ENCODE data around the gene PIR.

Gene PIR

DNA sequence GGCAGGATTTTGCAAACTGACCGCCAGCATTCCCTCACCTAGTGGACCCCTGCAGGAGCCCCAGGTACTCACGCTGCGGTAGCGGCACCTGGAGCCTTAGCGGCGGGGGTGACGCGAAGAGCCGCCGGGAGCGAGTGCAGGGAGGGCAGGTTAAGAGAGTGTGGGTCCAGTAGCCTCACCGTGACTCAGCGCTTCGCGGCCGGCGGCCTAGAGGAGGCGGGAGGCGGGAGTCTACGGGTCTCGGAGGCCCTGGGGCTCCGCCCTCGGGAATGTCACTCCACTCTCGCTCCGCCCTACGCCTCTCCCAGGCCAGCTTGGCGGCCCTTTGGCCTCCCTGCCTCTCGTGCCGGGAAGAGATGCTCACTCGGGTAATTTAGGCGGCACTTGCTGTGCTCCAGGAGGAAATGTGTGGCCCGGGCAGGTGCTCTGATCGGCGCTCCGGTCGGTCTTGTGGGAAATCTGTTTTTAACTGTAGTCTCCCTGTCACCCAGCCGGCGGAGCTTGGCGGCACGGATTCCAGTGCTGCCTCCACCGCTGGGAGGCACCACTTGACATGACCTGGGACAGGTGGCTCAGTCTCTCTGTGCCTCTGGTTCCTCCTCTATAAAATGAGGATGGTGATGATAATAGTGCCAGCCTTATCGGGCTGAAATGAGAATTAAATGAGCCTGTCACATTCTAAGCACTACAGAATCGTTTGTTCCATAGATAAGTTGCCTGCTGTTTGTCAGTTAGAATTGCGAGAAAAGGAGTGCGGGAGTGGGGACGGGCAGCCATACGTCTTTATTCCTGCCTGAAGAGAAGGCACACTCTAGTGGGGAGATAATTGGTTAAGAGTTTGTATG, at the start of gene PIR:
Gene PIR, minus strand, starts transcription at position 216 of the 845 bp plus-strand sequence. CDS start 2,076 bp downstream, outside the sequence.
- H3K4me1 ChIP-seq (ENCODE audit: insufficient read depth, low read length), result peaks cover 10% of the 10 kb centered on the region; the same call in 1 of the 2 replicates
- H3K9me3 ChIP-seq (ENCODE audit: control insufficient read depth, insufficient read depth, low read length), result no peaks in the 10 kb centered on the region
- peak within 1 kb of the TSS; percentile 74 for H3K9ac ChIP-seq (ENCODE audit: low read depth, low read length)
- H3K36me3 ChIP-seq (ENCODE audit: insufficient read depth, low read length), result no peaks in the 10 kb centered on the region

- Histone ChIP-seq H3K9ac (ENCODE audit: low read depth, low read length) (no peak overlapping the region), H3K36me3 (ENCODE audit: insufficient read depth, low read length) (no peaks in the 10 kb centered on the region), H3K9me3 (ENCODE audit: control insufficient read depth, insufficient read depth, low read length) (no peaks in the 10 kb centered on the region), H3K4me1 (ENCODE audit: insufficient read depth, low read length) (no peaks in the 10 kb centered on the region)
Observed at GRCh38 chrX:15530318-15530717, 37.2 kb upstream of the PIR start.

- H3K9ac ChIP-seq (ENCODE audit: low read depth, low read length), result no peak overlapping the region
Observed at GRCh38 chrX:15529165-15529564, 36.0 kb upstream of the PIR start.

GRCh38 chrX:15525664-15526416, 32.7 kb upstream of the PIR start:
- Histone ChIP-seq H3K9me3 (ENCODE audit: control insufficient read depth, insufficient read depth, low read length) (no peaks in the 10 kb centered on the region), H3K4me1 (ENCODE audit: insufficient read depth, low read length) (no peaks in the 10 kb centered on the region), H3K9ac (ENCODE audit: low read depth, low read length) (no peak overlapping the region), H3K36me3 (ENCODE audit: insufficient read depth, low read length) (no peaks in the 10 kb centered on the region)

More at GRCh38 chrX:15529165-15529564, 36.0 kb upstream of the PIR start:
- Histone ChIP-seq H3K36me3 (ENCODE audit: insufficient read depth, low read length) (no peaks in the 10 kb centered on the region), H3K4me1 (ENCODE audit: insufficient read depth, low read length) (no peaks in the 10 kb centered on the region), H3K9me3 (ENCODE audit: control insufficient read depth, insufficient read depth, low read length) (no peaks in the 10 kb centered on the region)

DNA sequence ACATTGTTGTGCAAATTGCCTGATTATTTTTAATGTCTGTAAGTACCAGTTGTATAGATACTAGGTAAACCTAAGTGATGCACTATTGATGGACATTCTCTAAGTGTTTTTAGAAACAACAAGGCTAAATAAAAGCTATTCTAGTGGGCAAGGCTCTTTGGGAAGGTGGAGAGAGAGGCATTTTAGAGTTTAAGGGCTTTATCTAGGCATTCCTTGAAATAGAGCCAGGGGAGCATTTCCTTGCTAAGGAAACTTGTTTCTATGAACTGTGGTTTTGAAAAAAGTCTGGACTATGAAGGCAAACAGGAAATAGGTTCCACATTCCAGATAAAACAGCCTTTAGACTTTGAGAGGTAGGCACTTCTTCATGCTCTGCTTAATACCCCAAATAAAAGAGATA, 31.3 kb upstream of the PIR start:
- H3K4me1 ChIP-seq (ENCODE audit: insufficient read depth, low read length), result no peaks in the 10 kb centered on the region
- no peak overlapping the region for H3K9ac ChIP-seq (ENCODE audit: low read depth, low read length)
- no peaks in the 10 kb centered on the region for H3K36me3 ChIP-seq (ENCODE audit: insufficient read depth, low read length)
- H3K9me3 ChIP-seq (ENCODE audit: control insufficient read depth, insufficient read depth, low read length), result no peaks in the 10 kb centered on the region

- no peaks in the 10 kb centered on the region for H3K4me1 ChIP-seq (ENCODE audit: insufficient read depth, low read length)
- H3K36me3 ChIP-seq (ENCODE audit: insufficient read depth, low read length), result no peaks in the 10 kb centered on the region
- no peak overlapping the region for H3K9ac ChIP-seq (ENCODE audit: low read depth, low read length)
- no peaks in the 10 kb centered on the region for H3K9me3 ChIP-seq (ENCODE audit: control insufficient read depth, insufficient read depth, low read length)
Observed at GRCh38 chrX:15523088-15523487, 30.0 kb upstream of the PIR start.

DNA sequence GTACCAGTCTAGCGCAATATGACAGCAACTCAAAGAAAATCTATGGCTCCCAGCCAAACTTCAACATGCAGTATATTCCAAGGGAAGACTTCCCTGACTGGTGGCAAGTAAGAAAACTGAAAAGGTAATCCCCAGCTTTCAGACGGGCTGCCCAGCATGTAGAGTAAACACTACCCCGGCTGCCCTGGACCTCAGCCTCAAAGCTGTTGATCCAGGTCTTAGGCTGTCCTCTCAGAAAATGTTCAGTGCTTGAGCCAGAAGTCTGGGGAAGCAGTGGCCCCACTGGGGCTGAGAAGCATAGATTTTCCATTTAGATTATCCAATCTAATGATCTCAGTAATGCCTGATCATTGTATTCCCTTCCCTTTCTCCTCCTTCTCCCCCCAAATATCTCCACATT, 29.3 kb upstream of the PIR start:
- H3K36me3 ChIP-seq (ENCODE audit: insufficient read depth, low read length), result no peaks in the 10 kb centered on the region
- H3K9ac ChIP-seq (ENCODE audit: low read depth, low read length), result no peak overlapping the region
- no peaks in the 10 kb centered on the region for H3K9me3 ChIP-seq (ENCODE audit: control insufficient read depth, insufficient read depth, low read length)
- H3K4me1 ChIP-seq (ENCODE audit: insufficient read depth, low read length), result no peaks in the 10 kb centered on the region

DNA sequence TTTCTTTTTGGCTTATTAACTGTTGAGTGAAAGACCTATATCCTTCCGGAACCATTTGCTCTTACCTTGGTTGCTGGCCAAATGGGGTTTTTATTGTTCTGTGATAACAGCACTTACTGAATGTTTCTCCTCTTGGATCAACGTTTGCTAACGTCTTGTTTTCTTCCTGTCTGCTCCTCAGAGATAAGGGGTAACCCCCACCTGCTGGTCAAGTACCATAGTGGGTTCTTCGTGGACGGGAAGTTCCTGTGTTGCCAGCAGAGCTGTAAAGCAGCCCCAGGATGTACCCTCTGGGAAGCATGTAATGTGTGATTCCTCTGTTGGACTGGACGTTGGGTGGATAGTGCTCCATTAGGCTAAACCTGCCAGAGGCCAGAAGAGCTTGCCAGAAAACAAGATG, 22.8 kb upstream of the PIR start:
- Histone ChIP-seq H3K4me1 (ENCODE audit: insufficient read depth, low read length) (peaks cover 11% of the 10 kb centered on the region; the same call in 1 of the 2 replicates), H3K36me3 (ENCODE audit: insufficient read depth, low read length) (no peaks in the 10 kb centered on the region), H3K9me3 (ENCODE audit: control insufficient read depth, insufficient read depth, low read length) (no peaks in the 10 kb centered on the region), H3K9ac (ENCODE audit: low read depth, low read length) (no peak overlapping the region)

GRCh38 chrX:15514279-15514678, 21.1 kb upstream of the PIR start:
- no peaks in the 10 kb centered on the region for H3K9me3 ChIP-seq (ENCODE audit: control insufficient read depth, insufficient read depth, low read length)
- H3K36me3 ChIP-seq (ENCODE audit: insufficient read depth, low read length), result no peaks in the 10 kb centered on the region
- no peak overlapping the region for H3K9ac ChIP-seq (ENCODE audit: low read depth, low read length)
- peaks cover 11% of the 10 kb centered on the region; the same call in 1 of the 2 replicates for H3K4me1 ChIP-seq (ENCODE audit: insufficient read depth, low read length)

DNA sequence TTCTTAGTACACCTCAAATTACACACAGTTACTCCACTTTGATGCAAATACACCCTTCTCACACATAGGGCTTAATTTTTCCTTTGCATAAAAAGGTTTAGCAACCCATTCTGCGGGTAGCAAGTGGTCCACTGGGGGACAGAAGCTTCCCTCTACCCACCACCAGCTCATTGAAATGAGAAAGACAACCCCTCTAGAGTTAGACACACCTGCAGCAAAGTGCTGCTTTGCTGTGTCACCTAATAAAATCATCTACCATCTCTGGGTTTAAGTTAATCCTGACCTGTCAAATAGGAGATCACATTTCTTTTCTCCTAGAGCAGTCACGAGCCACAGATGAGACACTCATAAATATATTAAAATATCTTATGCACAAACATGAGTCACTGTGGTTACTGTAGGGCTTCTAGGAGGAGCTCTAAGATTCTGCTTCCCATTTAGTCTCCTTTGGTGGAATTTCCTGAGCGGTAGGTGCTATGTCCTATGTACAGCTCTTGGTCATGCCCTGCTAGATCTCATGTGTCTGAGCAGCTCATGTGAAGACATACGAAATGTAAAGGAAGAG, 19.4 kb upstream of the PIR start:
- Histone ChIP-seq H3K9ac (ENCODE audit: low read depth, low read length) (no peak overlapping the region), H3K9me3 (ENCODE audit: control insufficient read depth, insufficient read depth, low read length) (no peaks in the 10 kb centered on the region), H3K4me1 (ENCODE audit: insufficient read depth, low read length) (peaks cover 11% of the 10 kb centered on the region; the same call in 1 of the 2 replicates), H3K36me3 (ENCODE audit: insufficient read depth, low read length) (no peaks in the 10 kb centered on the region)

DNA sequence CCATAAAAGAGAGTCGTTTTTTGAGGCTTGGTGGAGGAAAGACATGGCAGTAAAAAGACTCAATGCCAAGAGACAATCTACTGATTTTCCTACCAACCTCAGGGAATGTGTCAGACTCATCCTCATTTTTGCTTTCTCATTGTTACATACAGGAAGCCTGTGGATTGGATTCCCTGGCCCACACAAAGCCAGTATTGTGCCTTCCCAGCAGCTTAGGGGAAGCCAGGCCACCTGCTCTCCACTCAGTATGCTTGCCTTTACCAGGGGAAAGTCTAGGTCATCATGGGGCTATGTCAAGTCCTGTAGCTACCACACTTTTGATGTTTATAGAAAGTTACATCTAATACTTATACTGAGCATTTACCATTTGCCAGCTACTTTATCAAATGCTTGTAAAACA, 18.4 kb upstream of the PIR start:
- H3K4me1 ChIP-seq (ENCODE audit: insufficient read depth, low read length), result peaks cover 11% of the 10 kb centered on the region; the same call in 1 of the 2 replicates
- no peak overlapping the region for H3K9ac ChIP-seq (ENCODE audit: low read depth, low read length)
- H3K36me3 ChIP-seq (ENCODE audit: insufficient read depth, low read length), result no peaks in the 10 kb centered on the region

DNA sequence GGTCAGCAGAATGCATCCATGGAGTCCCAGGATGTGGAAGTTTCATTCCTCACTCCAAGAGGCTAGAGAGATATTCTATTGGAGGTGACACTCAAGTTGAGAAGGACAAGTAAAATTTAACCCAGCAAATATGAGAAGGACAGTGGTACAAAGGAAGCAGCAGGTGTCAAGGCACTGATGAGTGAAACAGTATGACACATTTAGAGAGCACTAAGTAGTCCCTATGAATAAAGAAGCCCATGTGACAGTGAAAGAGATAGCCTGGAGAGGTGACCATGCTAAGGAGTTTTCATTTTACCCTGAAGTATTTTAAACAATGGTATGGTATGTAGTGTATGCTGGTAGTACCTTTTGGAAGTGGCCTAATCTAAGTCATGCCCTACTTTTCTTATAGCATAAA, 16.7 kb upstream of the PIR start:
- no peaks in the 10 kb centered on the region for H3K9me3 ChIP-seq (ENCODE audit: control insufficient read depth, insufficient read depth, low read length)
- no peak overlapping the region for H3K9ac ChIP-seq (ENCODE audit: low read depth, low read length)
- H3K4me1 ChIP-seq (ENCODE audit: insufficient read depth, low read length), result peaks cover 8% of the 10 kb centered on the region; the same call in 1 of the 2 replicates
- H3K36me3 ChIP-seq (ENCODE audit: insufficient read depth, low read length), result no peaks in the 10 kb centered on the region

More for the DNA sequence above, 18.4 kb upstream of the PIR start:
- H3K9me3 ChIP-seq (ENCODE audit: control insufficient read depth, insufficient read depth, low read length), result no peaks in the 10 kb centered on the region

DNA sequence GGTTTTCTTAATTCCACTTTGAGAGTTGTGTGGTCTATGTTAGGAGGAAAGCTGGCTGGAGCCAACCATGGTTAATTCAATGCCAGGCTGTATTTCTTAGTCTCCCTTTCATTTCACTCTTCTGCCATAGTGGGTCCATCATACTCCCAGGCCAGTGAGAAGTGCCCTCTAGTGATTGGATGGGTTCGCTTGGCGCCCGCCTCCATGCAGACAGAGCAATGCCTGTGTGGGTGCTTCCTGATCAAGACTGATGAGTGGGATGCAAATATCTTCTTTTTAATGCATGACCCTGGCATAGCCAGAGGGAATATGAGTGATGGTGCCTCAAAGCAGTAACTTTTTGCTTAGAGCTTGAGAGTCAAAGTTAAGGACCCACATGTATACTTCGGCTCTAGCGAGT, 13.9 kb upstream of the PIR start:
- H3K36me3 ChIP-seq (ENCODE audit: insufficient read depth, low read length), result no peaks in the 10 kb centered on the region
- peaks cover 8% of the 10 kb centered on the region; the same call in 1 of the 2 replicates for H3K4me1 ChIP-seq (ENCODE audit: insufficient read depth, low read length)
- H3K9ac ChIP-seq (ENCODE audit: low read depth, low read length), result no peak overlapping the region
- H3K9me3 ChIP-seq (ENCODE audit: control insufficient read depth, insufficient read depth, low read length), result no peaks in the 10 kb centered on the region

- no peaks in the 10 kb centered on the region; the same call in 1 of the 2 replicates for H3K4me1 ChIP-seq (ENCODE audit: insufficient read depth, low read length)
- H3K36me3 ChIP-seq (ENCODE audit: insufficient read depth, low read length), result no peaks in the 10 kb centered on the region
- H3K9me3 ChIP-seq (ENCODE audit: control insufficient read depth, insufficient read depth, low read length), result no peaks in the 10 kb centered on the region
- H3K9ac ChIP-seq (ENCODE audit: low read depth, low read length), result no peak overlapping the region
Observed at GRCh38 chrX:15505101-15505500, 12.0 kb upstream of the PIR start.
